ENCODE measurements around the gene SLC38A10. TPM values are rescaled to one million over a fixed set of nuclear protein-coding genes. Genes with fewer than 3 reads are reported as not detected.

Gene SLC38A10
- 76.4 and 121 TPM in 2 replicates for total RNA-seq (2014; rRNA removed; shearing (Covaris generic); ENCODE audit: low replicate concordance)

- H3K9me3 ChIP-seq = no peaks in the 10 kb centered on the region
- no peaks in the 10 kb centered on the region for H3K27me3 ChIP-seq
- peak within 1 kb of the TSS; percentile 89 for H3K4me3 ChIP-seq
- H3K36me3 ChIP-seq = peaks cover 9% of the 10 kb centered on the region
- DNase-seq = peak; percentile 92
These were observed at the start of gene SLC38A10 for GRCh38 chr17:81295031-81295675. SLC38A10 (minus strand) TSS chr17:81295307; CDS start chr17:81294921, 386 bp downstream.

GRCh38 chr17:81342269-81343070 is 47.4 kb upstream of the SLC38A10 start:
- DNase-seq = peak; percentile 44
- no peaks in the 10 kb centered on the region for H3K27me3 ChIP-seq
- no peaks in the 10 kb centered on the region for H3K9me3 ChIP-seq
- peaks cover 14% of the 10 kb centered on the region for H3K36me3 ChIP-seq
- H3K4me3 ChIP-seq = peak overlapping the region; percentile 91

- H3K27me3 ChIP-seq = no peaks in the 10 kb centered on the region
- no peak for DNase-seq
- peak overlapping the region; percentile 91 for H3K4me3 ChIP-seq
- H3K36me3 ChIP-seq = peaks cover 14% of the 10 kb centered on the region
- H3K9me3 ChIP-seq = no peaks in the 10 kb centered on the region
These were observed 46.6 kb upstream of the SLC38A10 start for GRCh38 chr17:81341516-81342268.

DNA sequence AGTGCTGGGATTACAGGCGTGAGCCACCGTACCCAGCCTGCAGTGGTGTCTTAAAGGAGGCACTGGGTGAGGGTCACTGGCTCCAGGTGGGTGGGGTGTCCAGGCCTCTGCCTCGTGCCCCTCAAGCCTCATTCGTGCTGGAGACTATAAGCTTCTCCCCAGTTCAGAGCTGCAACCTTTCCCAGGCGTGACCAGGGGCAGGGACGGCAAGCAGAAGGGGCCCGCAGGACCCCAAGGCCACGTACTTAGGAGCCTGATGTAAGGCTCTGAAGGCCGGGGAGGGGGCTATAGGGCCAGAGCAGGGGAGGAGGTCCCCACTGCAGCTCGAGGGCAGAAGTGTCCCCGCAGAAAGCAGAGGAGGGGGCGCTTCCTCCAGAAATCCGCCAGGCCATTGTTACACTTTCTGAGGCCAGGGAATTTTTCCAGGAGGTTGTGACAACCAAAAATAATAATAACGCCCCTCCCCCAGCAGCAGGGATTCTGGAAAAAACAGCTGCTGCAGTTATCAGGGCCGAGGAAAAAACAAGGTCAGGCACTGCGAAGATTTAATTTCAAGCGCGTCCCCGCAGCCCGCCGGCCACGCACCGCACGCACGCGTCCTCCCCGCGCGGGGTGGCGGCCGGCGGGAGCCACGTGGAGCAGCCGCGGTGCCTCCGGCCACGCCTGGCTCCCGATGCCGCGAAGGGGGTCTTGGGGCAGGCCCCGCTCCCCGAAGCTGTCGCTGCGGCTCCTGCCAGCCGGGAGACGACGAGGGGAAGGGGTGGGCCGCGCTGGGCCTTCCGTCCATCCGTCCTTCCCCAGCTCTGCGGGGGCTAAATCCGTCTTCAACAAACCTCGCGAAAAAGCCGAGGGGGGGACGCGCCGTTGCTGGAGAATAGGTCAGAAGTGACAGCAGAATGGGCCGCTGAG is 45.8 kb upstream of the SLC38A10 start:
- DNase-seq = no peak
- Histone ChIP-seq H3K27me3 (no peaks in the 10 kb centered on the region), H3K4me3 (no peak overlapping the region), H3K9me3 (no peaks in the 10 kb centered on the region), H3K36me3 (peaks cover 14% of the 10 kb centered on the region)

DNA sequence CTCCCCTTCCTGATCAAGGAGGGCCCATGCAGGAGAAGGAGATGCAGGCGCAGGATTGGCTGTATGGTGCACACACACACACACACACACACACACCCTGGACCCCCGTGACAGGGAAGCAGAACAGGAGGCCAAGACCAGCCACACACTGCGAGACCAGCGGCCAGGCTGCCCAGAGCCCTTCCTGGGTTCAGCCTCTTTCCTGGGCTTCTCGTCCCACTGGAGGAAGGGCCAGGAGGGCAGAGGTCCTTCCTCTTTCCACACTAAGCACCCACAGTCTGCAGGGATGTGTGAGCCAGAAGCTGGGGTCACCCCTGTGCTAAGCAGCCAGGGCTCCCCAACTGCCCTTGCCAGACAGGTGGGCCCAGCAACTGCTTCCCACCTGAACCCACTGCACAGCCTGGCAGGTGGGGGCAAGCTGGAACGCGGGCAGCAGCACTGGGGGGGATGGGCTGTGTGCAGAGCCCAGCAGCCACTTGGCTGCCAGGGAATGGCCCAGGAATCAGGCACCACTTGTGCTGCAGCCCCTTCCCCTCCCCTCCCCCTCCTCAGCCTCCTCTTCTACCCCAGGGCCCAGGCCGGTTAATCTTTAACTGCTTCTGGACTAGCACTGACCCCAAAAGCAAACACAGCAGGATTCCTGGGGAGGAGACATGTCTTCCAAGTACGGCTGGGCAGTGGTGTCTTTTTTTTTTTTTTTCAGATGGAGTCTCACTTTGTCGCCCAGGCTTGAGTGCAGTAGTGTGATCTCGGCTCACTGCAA is 44.6 kb upstream of the SLC38A10 start:
- no peak overlapping the region for H3K4me3 ChIP-seq
- no peaks in the 10 kb centered on the region for H3K9me3 ChIP-seq
- no peaks in the 10 kb centered on the region for H3K27me3 ChIP-seq
- H3K36me3 ChIP-seq = peaks cover 14% of the 10 kb centered on the region
- DNase-seq = no peak

- Histone ChIP-seq H3K9me3 (no peaks in the 10 kb centered on the region), H3K36me3 (peaks cover 14% of the 10 kb centered on the region)
These were observed 44.1 kb upstream of the SLC38A10 start for GRCh38 chr17:81339191-81339533.

GRCh38 chr17:81338274-81339190 is 43.4 kb upstream of the SLC38A10 start:
- H3K27me3 ChIP-seq = no peaks in the 10 kb centered on the region
- H3K9me3 ChIP-seq = no peaks in the 10 kb centered on the region
- no peak for DNase-seq
- H3K4me3 ChIP-seq = no peak overlapping the region
- peaks cover 11% of the 10 kb centered on the region for H3K36me3 ChIP-seq

More at GRCh38 chr17:81339191-81339533, 44.1 kb upstream of the SLC38A10 start:
- Histone ChIP-seq H3K27me3 (no peaks in the 10 kb centered on the region), H3K4me3 (no peak overlapping the region)
- DNase-seq = no peak

DNA sequence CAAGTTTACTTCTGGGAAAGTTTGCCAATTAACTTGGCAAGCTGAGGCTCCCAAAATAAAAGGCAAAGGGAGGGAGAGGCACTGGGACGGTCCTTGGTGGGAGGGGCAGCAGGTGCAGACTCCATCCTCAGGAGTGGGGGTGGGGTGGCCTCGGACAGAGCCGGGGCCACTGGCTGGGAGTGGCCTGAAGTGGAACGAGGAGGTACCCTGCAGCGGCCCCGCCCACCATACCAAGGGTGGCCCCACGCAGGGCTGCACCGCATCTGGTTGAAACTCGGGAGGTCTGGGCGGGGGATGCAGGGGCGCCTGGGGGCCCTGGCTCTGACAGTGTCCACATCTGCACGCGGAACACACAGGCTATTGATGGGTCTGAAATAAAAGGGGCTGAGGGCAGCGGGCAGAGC is 42.4 kb upstream of the SLC38A10 start:
- no peaks in the 10 kb centered on the region for H3K9me3 ChIP-seq
- no peak overlapping the region for H3K4me3 ChIP-seq
- no peaks in the 10 kb centered on the region for H3K27me3 ChIP-seq
- peaks cover 5% of the 10 kb centered on the region for H3K36me3 ChIP-seq
- DNase-seq = no peak

GRCh38 chr17:81336930-81337325 is 41.8 kb upstream of the SLC38A10 start:
- Histone ChIP-seq H3K27me3 (no peaks in the 10 kb centered on the region), H3K9me3 (no peaks in the 10 kb centered on the region), H3K36me3 (peaks cover 5% of the 10 kb centered on the region), H3K4me3 (no peak overlapping the region)
- DNase-seq = no peak

GRCh38 chr17:81336296-81336929 is 41.3 kb upstream of the SLC38A10 start:
- Histone ChIP-seq H3K4me3 (no peak overlapping the region), H3K27me3 (no peaks in the 10 kb centered on the region), H3K36me3 (peaks cover 5% of the 10 kb centered on the region), H3K9me3 (no peaks in the 10 kb centered on the region)
- DNase-seq = no peak

DNA sequence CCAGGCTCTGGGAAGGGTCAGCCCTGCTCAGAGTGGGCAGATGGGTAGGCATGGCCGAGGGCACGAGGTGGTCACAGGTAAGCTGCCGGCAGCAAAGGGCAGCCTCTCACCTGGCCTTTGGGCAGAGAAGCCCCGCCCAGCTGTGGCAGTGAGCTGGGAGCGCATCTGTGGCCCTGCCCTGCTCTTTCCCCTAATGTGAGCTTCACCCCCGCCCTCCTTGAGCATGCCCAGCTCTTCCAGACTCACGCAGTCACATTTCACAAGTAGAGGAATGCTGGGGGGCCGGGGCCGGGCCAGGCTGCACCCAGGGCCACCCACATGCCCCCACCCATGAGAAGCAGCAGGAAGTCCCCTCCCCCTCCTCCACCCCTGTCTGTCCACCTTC is 40.7 kb upstream of the SLC38A10 start:
- H3K4me3 ChIP-seq = no peak overlapping the region
- no peaks in the 10 kb centered on the region for H3K27me3 ChIP-seq
- H3K9me3 ChIP-seq = no peaks in the 10 kb centered on the region
- peaks cover 4% of the 10 kb centered on the region for H3K36me3 ChIP-seq
- DNase-seq = no peak

- no peaks in the 10 kb centered on the region for H3K27me3 ChIP-seq
- H3K4me3 ChIP-seq = no peak overlapping the region
- H3K9me3 ChIP-seq = no peaks in the 10 kb centered on the region
- no peak for DNase-seq
- no peaks in the 10 kb centered on the region for H3K36me3 ChIP-seq
These were observed 40.1 kb upstream of the SLC38A10 start for GRCh38 chr17:81334987-81335772.

- Histone ChIP-seq H3K4me3 (no peak overlapping the region), H3K36me3 (no peaks in the 10 kb centered on the region), H3K9me3 (no peaks in the 10 kb centered on the region), H3K27me3 (no peaks in the 10 kb centered on the region)
- no peak for DNase-seq
These were observed 39.3 kb upstream of the SLC38A10 start for GRCh38 chr17:81334391-81334901.
